A549 (cell line): ENCODE data around the gene U2AF1L4. TPM values are rescaled to one million over a fixed set of nuclear protein-coding genes. Genes with fewer than 3 reads are reported as not detected.

Experiments
- ATAC-seq, 2 experiments: fragments of 200-7000 bp in 1 of 2; fragments of >200 bp in 1 of 2; cut with Nextera tagmentation in 1 of 2; cut with Tn5 transposase in 1 of 2; 3 replicates each; pipeline versions ENCODE4 v1.8.0 to v1.9.1; 2018 to 2020; ENCODE audit warnings: mild to moderate bottlenecking in 1 of 2, moderate library complexity in 1 of 2
- CTCF ChIA-PET: fragments of 300-600 bp; sonication (Branson Sonifier 250); formaldehyde crosslinking; extraction: SDS; loops from one replicate; lab custom pipeline; 2021; ENCODE audit warnings: antibody characterized with exemption, inconsistent platforms; lab: Yijun Ruan, JAX
- POLR2A ChIA-PET: fragments of 350-600 bp; formaldehyde crosslinking; extraction: SDS; loops from one replicate; lab custom pipeline; 2021; ENCODE audit warnings: antibody characterized with exemption, inconsistent platforms; lab: Yijun Ruan, JAX
- DNase-seq, 2 experiments: peaks; one replicate each; pipeline versions ENCODE4 v3.0.0 to v3.0.0-alpha.2; 2011 to 2016; ENCODE audit warnings: low read depth in 1 of 2, low spot score in 1 of 2
- FAIRE-seq: peaks from 2 replicates; lab custom pipeline; 2011; peaks lifted over from hg19 to GRCh38; lab: Jason Lieb, UNC
- H3K27ac ChIP-seq, 2 experiments: fragments of >200 bp; sonication (Bioruptor Twin); formaldehyde crosslinking; 3 replicates each; pipeline ENCODE4 v1.5.1; 2016 to 2017
- H3K4me1 ChIP-seq: fragments of >200 bp; sonication (Bioruptor Twin); formaldehyde crosslinking; 3 replicates; pipeline ENCODE4 v1.6.1; 2016
- H3K4me2 ChIP-seq: fragments of >200 bp; sonication (Bioruptor Twin); formaldehyde crosslinking; 3 replicates; pipeline ENCODE4 v1.6.1; 2016
- H3K4me3 ChIP-seq: fragments of >200 bp; sonication (Bioruptor Twin); formaldehyde crosslinking; 3 replicates; pipeline ENCODE4 v1.5.1; 2016
- H3K9me3 ChIP-seq: fragments of >200 bp; sonication (Bioruptor Twin); formaldehyde crosslinking; 3 replicates; pipeline ENCODE4 v1.6.1; 2016
- CEBPB ChIP-seq, 2 experiments: fragments of >200 bp in 1 of 2; sonication (Bioruptor Twin) in 1 of 2; formaldehyde crosslinking in 1 of 2; IDR thresholded peaks; 2 replicates each; pipeline ENCODE4 v1.6.1; 2012 to 2016
- CHD2 ChIP-seq: fragments of 150-350 bp; IDR thresholded peaks from 2 replicates; pipeline ENCODE4 v1.6.1; 2014; ENCODE audit warnings: low read length; ENCODE audit not compliant: partially characterized antibody
- EP300 ChIP-seq, 2 experiments: fragments of >200 bp; sonication (Bioruptor Twin); formaldehyde crosslinking; IDR thresholded peaks; 2 replicates in 1 of 2; 3 replicates in 1 of 2; pipeline ENCODE4 v1.6.1; 2016 to 2017
- ESRRA ChIP-seq: fragments of 150-350 bp; IDR thresholded peaks from 2 replicates; pipeline ENCODE4 v1.6.1; 2014; ENCODE audit warnings: mild to moderate bottlenecking, low read length, borderline replicate concordance
- GATA3 ChIP-seq: IDR thresholded peaks from 2 replicates; pipeline ENCODE4 v1.6.1; 2012; ENCODE audit warnings: borderline replicate concordance
- HOXA7 ChIP-seq: fragments of 250-450 bp; sonication (Bioruptor Pico); IDR thresholded peaks from 2 replicates; pipeline ENCODE4 v1.5.0; 2020; ENCODE audit warnings: mild to moderate bottlenecking, moderate library complexity
- HOXB13 ChIP-seq: fragments of 250-450 bp; sonication (Bioruptor Pico); IDR thresholded peaks from 2 replicates; pipeline ENCODE4 v1.5.0; 2020; ENCODE audit warnings: low read depth, mild to moderate bottlenecking, moderate library complexity
- HOXB5 ChIP-seq: fragments of 250-450 bp; sonication (Bioruptor Pico); IDR thresholded peaks from 2 replicates; pipeline ENCODE4 v1.5.0; 2020; ENCODE audit warnings: mild to moderate bottlenecking, moderate library complexity
- JUN ChIP-seq, 2 experiments: fragments of >200 bp; sonication (Bioruptor Twin); formaldehyde crosslinking; IDR thresholded peaks; 2 replicates in 1 of 2; 3 replicates in 1 of 2; pipeline ENCODE4 v1.6.1; 2016 to 2017
- MAZ ChIP-seq: fragments of 150-350 bp; IDR thresholded peaks from 2 replicates; pipeline ENCODE4 v1.6.1; 2014; ENCODE audit warnings: antibody characterized with exemption, low read depth, low read length, borderline replicate concordance
- MYC ChIP-seq: IDR thresholded peaks from 2 replicates; pipeline ENCODE4 v1.6.1; 2012; ENCODE audit warnings: mild to moderate bottlenecking, inconsistent platforms, low read length, improper control_type of control experiment, borderline replicate concordance
- NFE2L2 ChIP-seq: fragments of 150-350 bp; conservative IDR thresholded peaks from 2 replicates; pipeline ENCODE4 v1.6.1; 2014; ENCODE audit warnings: low read length
- PHF8 ChIP-seq: fragments of 200-600 bp; sonication (generic); IDR thresholded peaks from 2 replicates; pipeline ENCODE4 v1.6.1; 2016; ENCODE audit warnings: low read depth, mild to moderate bottlenecking, antibody characterized with exemption, moderate library complexity, borderline replicate concordance
- POLR2A ChIP-seq: IDR thresholded peaks from 2 replicates; pipeline ENCODE4 v1.6.1; 2012; ENCODE audit warnings: mild to moderate bottlenecking, low read length
- RFX5 ChIP-seq: fragments of 450-650 bp; IDR thresholded peaks from 2 replicates; pipeline ENCODE4 v1.7.1; 2014; ENCODE audit warnings: antibody characterized with exemption, mild to moderate bottlenecking, moderate library complexity
- RNF2 ChIP-seq: fragments of 200-600 bp; sonication (generic); IDR thresholded peaks from 2 replicates; pipeline ENCODE4 v1.6.1; 2016; ENCODE audit warnings: low read depth, mild to moderate bottlenecking, antibody characterized with exemption, moderate library complexity, borderline replicate concordance
- SMC3 ChIP-seq: fragments of >200 bp; sonication (Bioruptor Twin); formaldehyde crosslinking; IDR thresholded peaks from 3 replicates; pipeline ENCODE4 v1.6.1; 2018; ENCODE audit warnings: inconsistent platforms
- SREBF2 ChIP-seq: fragments of 450-650 bp; IDR thresholded peaks from 2 replicates; pipeline ENCODE4 v1.6.1; 2014; ENCODE audit warnings: mild to moderate bottlenecking, moderate library complexity
- ZFP36 ChIP-seq: fragments of 450-650 bp; IDR thresholded peaks from 2 replicates; pipeline ENCODE4 v1.6.1; 2014; ENCODE audit warnings: borderline replicate concordance; ENCODE audit not compliant: partially characterized antibody
- ZSCAN20 ChIP-seq: fragments of 250-450 bp; sonication (Bioruptor Pico); IDR thresholded peaks from 2 replicates; pipeline ENCODE4 v1.8.0; 2022; ENCODE audit warnings: mild to moderate bottlenecking, moderate library complexity
- WGBS: methylation state at CpG from one replicate; pipeline ENCODE4 v1.1.6; 2017; ENCODE audit errors: missing lambda C conversion rate; 5-methylcytosine and 5-hydroxymethylcytosine counted together
- polyA plus RNA-seq, 4 experiments: library from polyadenylated mRNA; depleted of rRNA in 3 of 4; stranded (reverse); fragments of >200 nt; fragmentation: RNase III in 1 of 4; extraction: RNeasy Plus Mini Kit Qiagen cat#74134 plus additional on column Dnase treatment in 1 of 4; gene quantifications; 2 replicates in 3 of 4; 3 replicates in 1 of 4; pipeline ENCODE4 v1.2.3, GENCODE V29; 2011 to 2017
- TF ChIP-seq, protein P1 (sequence below): fragments of >200 bp; sonication (Bioruptor Twin); formaldehyde crosslinking; IDR thresholded peaks from 3 replicates; pipeline ENCODE4 v1.6.1; 2016

The U2AF1L4 gene
- polyA plus RNA-seq, 2 of the 4 experiments (the other 2 are of a cell fraction): 41.1 to 42.8 TPM

DNA sequence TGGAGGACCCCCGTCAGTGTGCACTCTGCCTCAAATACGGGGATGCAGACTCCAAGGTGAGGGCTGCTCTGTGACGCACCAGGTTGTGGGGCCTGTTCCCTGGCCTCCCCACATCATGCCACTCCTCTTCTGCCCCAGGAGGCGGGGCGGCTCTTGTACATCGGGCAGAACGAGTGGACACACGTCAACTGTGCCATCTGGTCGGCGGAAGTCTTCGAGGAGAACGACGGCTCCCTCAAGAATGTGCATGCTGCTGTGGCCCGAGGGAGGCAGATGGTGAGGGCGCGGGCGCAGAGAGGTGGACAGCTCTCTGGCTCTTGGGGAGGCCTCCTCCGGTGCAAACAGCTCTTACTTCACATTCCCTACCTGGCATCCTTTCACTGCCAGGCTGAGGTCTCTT is 16.2 kb downstream of the U2AF1L4 start:
- ATAC-seq (no peak), FAIRE-seq (no peak), DNase-seq (no peak)
- H3K9me3 ChIP-seq: no peaks in the 10 kb centered on the region
- H3K4me2 ChIP-seq: no peak overlapping the region
- 94% methylated on average over 18 of the region's 18 CpGs for WGBS
- no peak overlapping the region for H3K27ac ChIP-seq
- H3K4me1 ChIP-seq: no peaks in the 10 kb centered on the region
- H3K4me3 ChIP-seq: no peak overlapping the region
- ChIA-PET POLR2A (interaction anchor here (1.2 to 1.9 kb wide), 2 partner anchors 10 to 11 kb away, joined by 4 to 6 read pairs; no protein-coding TSS in a partner anchor), CTCF (interaction anchor here (1.1 to 3.2 kb wide), 5 partner anchors 8 to 203 kb away, joined by 3 to 32 read pairs (median 5); no protein-coding TSS in a partner anchor)
- TF ChIP-seq SREBF2: no peak
- TF ChIP-seq POLR2A: 0 out of 2 replicates have a peak, but pooled peaks have one; percentile 10

DNA sequence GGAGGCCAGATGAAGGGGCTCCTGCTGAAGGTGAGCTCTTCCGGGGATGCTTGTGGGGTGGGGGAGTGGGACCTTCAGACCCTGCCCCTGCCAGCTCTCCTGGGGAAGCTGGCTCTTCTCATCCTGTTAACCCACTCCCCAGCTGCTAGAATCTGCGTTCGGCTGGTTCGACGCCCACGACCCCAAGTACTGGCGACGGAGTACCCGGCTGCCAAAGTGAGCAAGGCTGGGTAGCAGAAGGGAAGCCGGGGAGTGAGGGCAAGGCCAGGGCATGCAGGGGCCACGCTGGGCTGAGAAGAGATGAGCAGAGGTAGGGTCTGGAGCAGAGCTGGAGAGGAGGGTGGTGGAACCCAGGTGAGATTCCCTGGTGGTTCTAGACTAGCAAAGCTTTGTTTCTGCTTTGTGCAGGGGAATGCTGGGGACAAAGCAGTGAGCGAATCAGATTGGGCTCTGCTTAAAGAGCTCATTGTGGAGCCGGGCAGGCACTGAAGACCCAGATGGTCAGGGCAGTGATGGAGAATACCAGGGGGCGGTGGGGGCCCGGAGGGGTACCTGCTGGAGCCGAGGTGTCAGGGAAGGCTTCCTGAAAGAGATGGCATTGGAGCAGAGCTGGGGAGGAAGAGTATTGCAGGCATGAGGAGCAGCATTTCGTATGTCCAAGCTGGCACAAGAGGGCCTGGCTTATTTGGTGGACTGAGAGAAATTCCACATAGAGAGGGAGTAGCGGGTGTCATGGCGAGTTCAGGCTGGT is 17.1 kb downstream of the U2AF1L4 start:
- POLR2A ChIA-PET: interaction anchor here (0.9 to 1.9 kb wide), 3 partner anchors 9 to 12 kb away, joined by 4 to 6 read pairs (median 4); no protein-coding TSS in a partner anchor
- 93% methylated on average over 19 of the region's 19 CpGs for WGBS
- Histone ChIP-seq H3K4me2 (no peak overlapping the region), H3K9me3 (no peaks in the 10 kb centered on the region), H3K27ac (no peak overlapping the region)
- TF ChIP-seq RFX5: no peak
- no peak for TF ChIP-seq EP300 (IDR thresholded peaks at IDR 0.05)
- no peak for TF ChIP-seq POLR2A
- TF ChIP-seq JUN (IDR thresholded peaks at IDR 0.05): no peak
- no peak for TF ChIP-seq HOXB13 (CRISPR knock-in tag)
- no peak for TF ChIP-seq CEBPB (IDR thresholded peaks at IDR 0.05)
- TF ChIP-seq RNF2: no peak
- no peak for TF ChIP-seq NFE2L2
- no peak for TF ChIP-seq PHF8
- TF ChIP-seq SMC3: no peak
- TF ChIP-seq HOXA7 (CRISPR knock-in tag): no peak
- no peak for TF ChIP-seq CHD2
- no peak for TF ChIP-seq GATA3
- no peak for TF ChIP-seq ZSCAN20 (CRISPR knock-in tag)
- TF ChIP-seq ESRRA: no peak
- no peak for TF ChIP-seq ZFP36
- TF ChIP-seq, protein P1, sequence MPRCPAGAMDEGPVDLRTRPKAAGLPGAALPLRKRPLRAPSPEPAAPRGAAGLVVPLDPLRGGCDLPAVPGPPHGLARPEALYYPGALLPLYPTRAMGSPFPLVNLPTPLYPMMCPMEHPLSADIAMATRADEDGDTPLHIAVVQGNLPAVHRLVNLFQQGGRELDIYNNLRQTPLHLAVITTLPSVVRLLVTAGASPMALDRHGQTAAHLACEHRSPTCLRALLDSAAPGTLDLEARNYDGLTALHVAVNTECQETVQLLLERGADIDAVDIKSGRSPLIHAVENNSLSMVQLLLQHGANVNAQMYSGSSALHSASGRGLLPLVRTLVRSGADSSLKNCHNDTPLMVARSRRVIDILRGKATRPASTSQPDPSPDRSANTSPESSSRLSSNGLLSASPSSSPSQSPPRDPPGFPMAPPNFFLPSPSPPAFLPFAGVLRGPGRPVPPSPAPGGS: no peak
- TF ChIP-seq MYC: no peak
- no peak for TF ChIP-seq HOXB5 (CRISPR knock-in tag)
- no peak for TF ChIP-seq MAZ
- TF ChIP-seq, all 56 proteins: peak for 0
- Histone ChIP-seq H3K4me1 (no peaks in the 10 kb centered on the region), H3K4me3 (no peak overlapping the region)
- CTCF ChIA-PET: interaction anchor here (0.9 to 3.2 kb wide), 12 partner anchors 9 to 218 kb away, joined by 3 to 32 read pairs (median 4); no protein-coding TSS in a partner anchor
- FAIRE-seq (no peak), DNase-seq (no peak), ATAC-seq (no peak)
